Neural cell (in vitro differentiated cells): ENCODE results near the gene ZBED4.

Experiments
- CTCF ChIP-seq: fragments of 450-650 bp; IDR thresholded peaks from 2 replicates; pipeline ENCODE4 v1.5.1; 2014; ENCODE audit warnings: antibody characterized with exemption, mild to moderate bottlenecking, moderate library complexity; ENCODE audit not compliant: poor library complexity, severe bottlenecking
- EZH2 ChIP-seq: fragments of 200-600, 300-800 bp; shearing (Covaris generic), sonication (generic); IDR thresholded peaks from 2 replicates; pipeline ENCODE4 v1.6.1; 2014; ENCODE audit warnings: antibody characterized with exemption, low read length, borderline replicate concordance, mild to moderate bottlenecking; ENCODE audit not compliant: insufficient read depth, poor library complexity, severe bottlenecking

- TF ChIP-seq EZH2 (no peak), CTCF (no peak)
Measured at GRCh38 chr22:49906071-49906798, 52.6 kb downstream of the ZBED4 start.
